ENCODE measurements around the gene MMAB. TPM values are rescaled to one million over a fixed set of nuclear protein-coding genes. Genes with fewer than 3 reads are reported as not detected.

Gene MMAB
- total RNA-seq, 2 donors from 2014 or later: 17.8 to 22.2 TPM

DNA sequence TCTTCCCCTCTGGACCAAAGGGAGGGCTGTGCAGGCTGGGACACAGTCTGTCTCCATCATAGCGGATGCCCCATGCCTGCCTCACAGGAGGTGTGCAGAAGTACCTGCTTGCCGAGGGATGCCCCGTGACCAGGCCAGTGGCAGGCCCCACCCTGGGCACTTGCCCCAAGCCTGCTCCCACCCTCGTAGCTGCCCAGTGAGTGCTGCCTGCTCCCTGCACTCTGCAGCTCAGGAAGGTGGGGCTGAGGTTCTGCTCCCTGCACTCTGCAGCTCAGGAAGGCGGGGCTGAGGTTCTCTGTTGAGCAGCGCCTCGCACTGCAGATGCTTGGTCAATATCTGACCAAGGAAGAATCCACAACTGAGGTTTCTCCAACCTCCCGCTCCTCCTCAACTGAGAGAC lies 6.9 kb downstream of the MMAB start:
- H3K27ac Mint-ChIP-seq: no peak overlapping the region
- peaks cover 62% of the 10 kb centered on the region for H3K36me3 Mint-ChIP-seq (ENCODE audit: low read depth)
- no peak for ATAC-seq (replicated peaks)
- H3K27me3 Mint-ChIP-seq: no peaks in the 10 kb centered on the region
- H3K4me1 Mint-ChIP-seq: no peaks in the 10 kb centered on the region
- no peaks in the 10 kb centered on the region for H3K9me3 Mint-ChIP-seq
- H3K4me3 Mint-ChIP-seq: no peak overlapping the region

- no peak overlapping the region for H3K4me3 Mint-ChIP-seq
- H3K36me3 Mint-ChIP-seq (ENCODE audit: low read depth): peaks cover 34% of the 10 kb centered on the region
- no peak for ATAC-seq (replicated peaks)
- H3K9me3 Mint-ChIP-seq: no peaks in the 10 kb centered on the region
- H3K27ac Mint-ChIP-seq: no peak overlapping the region
- no peaks in the 10 kb centered on the region for H3K27me3 Mint-ChIP-seq
- H3K4me1 Mint-ChIP-seq: no peaks in the 10 kb centered on the region
Measured at GRCh38 chr12:109563291-109564284, 9.7 kb downstream of the MMAB start.

GRCh38 chr12:109562871-109563270 lies 10.4 kb downstream of the MMAB start:
- Mint-ChIP-seq H3K36me3 (ENCODE audit: low read depth) (peaks cover 27% of the 10 kb centered on the region), H3K27ac (no peak overlapping the region), H3K9me3 (no peaks in the 10 kb centered on the region), H3K4me3 (no peak overlapping the region), H3K4me1 (no peaks in the 10 kb centered on the region), H3K27me3 (no peaks in the 10 kb centered on the region)
- no peak for ATAC-seq (replicated peaks)

DNA sequence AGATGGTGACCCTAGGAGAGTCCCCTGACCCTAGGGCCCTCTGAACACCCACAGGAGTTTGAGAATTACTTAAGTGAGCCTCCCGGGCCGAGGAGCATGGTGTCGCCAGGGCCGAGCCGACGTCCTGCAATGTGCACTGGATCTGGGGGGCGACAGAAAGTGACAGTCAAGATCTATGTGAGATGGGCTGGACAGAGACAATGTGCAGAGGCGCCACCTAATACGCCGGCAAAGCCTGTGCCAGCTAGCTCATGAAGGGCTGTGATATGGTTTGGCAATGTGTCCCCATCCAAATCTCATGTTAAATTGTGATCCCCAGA lies 11.6 kb downstream of the MMAB start:
- Mint-ChIP-seq H3K27ac (no peak overlapping the region), H3K36me3 (ENCODE audit: low read depth) (peaks cover 15% of the 10 kb centered on the region), H3K9me3 (no peaks in the 10 kb centered on the region), H3K4me3 (no peak overlapping the region), H3K4me1 (no peaks in the 10 kb centered on the region), H3K27me3 (no peaks in the 10 kb centered on the region)
- ATAC-seq (replicated peaks): no peak

DNA sequence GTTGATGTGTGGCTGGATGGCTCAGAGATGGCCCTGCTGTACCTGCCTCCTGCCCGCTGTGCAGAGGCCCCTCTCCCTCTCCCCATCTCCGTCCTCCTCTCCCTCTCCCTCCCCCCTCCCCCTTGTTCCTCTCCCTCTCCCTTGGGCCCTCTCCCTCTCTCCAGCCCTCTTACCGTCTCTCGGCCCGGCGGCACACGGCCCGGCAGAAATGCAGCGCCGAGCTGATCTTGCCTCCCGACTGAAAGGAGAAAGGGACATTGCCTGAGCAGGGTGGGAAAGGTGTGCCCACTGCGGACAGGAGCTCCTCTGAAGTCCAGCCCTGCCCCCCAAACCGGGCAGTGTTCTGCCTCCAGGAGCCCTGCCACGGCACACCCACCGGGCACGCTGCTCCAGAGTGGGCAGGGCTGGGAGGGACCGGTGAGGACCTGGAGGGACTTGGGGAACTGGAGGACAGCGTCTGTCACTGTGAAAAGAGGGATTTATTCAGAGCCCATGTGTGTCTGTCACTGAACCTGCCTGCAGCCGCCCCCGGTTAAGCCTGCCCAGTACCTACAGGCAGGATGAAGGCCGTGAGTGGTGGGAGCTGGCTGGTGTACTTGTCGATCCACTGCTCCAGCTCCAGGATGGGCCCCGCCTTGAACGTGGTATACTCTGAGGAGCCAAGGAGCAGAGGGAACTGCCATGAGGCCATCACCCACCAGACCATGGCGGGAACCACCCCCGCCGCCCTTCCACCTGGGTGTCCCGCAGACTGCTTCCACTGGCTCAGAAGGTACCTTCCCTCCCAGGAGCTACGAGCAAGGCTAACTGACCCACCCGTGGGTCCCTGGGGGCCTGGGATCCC lies 12.2 kb downstream of the MMAB start:
- Mint-ChIP-seq H3K4me3 (no peak overlapping the region), H3K36me3 (ENCODE audit: low read depth) (peaks cover 10% of the 10 kb centered on the region), H3K9me3 (no peaks in the 10 kb centered on the region), H3K27ac (no peak overlapping the region), H3K4me1 (no peaks in the 10 kb centered on the region), H3K27me3 (no peaks in the 10 kb centered on the region)
- no peak for ATAC-seq (replicated peaks)

- ATAC-seq (replicated peaks): no peak
- Mint-ChIP-seq H3K27me3 (no peaks in the 10 kb centered on the region), H3K4me1 (no peaks in the 10 kb centered on the region), H3K4me3 (no peak overlapping the region), H3K36me3 (ENCODE audit: low read depth) (peaks cover 10% of the 10 kb centered on the region), H3K9me3 (no peaks in the 10 kb centered on the region), H3K27ac (no peak overlapping the region)
Measured at GRCh38 chr12:109559601-109560000, 13.7 kb downstream of the MMAB start.

DNA sequence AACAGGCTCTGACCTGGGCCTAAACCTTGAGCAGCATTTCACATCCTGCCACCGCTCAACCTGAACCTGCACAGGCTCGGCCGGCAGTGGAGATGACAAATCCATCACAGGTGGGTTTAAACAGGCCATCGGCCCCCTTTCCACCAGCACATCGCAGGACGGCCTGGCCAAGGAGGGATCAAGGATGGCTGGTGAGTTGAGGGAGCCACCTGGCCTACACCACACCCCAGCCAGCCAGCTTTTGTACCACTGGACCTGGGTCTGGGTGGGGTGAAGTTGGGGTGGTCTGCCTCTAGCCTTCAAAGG lies 14.2 kb downstream of the MMAB start:
- Mint-ChIP-seq H3K4me1 (no peaks in the 10 kb centered on the region), H3K27ac (no peak overlapping the region), H3K4me3 (no peak overlapping the region), H3K9me3 (no peaks in the 10 kb centered on the region), H3K27me3 (no peaks in the 10 kb centered on the region), H3K36me3 (ENCODE audit: low read depth) (peaks cover 10% of the 10 kb centered on the region)
- no peak for ATAC-seq (replicated peaks)

GRCh38 chr12:109558374-109559199 lies 14.7 kb downstream of the MMAB start:
- Mint-ChIP-seq H3K9me3 (no peaks in the 10 kb centered on the region), H3K27me3 (no peaks in the 10 kb centered on the region), H3K36me3 (ENCODE audit: low read depth) (peaks cover 10% of the 10 kb centered on the region), H3K4me1 (no peaks in the 10 kb centered on the region), H3K27ac (no peak overlapping the region), H3K4me3 (no peak overlapping the region)
- no peak for ATAC-seq (replicated peaks)

DNA sequence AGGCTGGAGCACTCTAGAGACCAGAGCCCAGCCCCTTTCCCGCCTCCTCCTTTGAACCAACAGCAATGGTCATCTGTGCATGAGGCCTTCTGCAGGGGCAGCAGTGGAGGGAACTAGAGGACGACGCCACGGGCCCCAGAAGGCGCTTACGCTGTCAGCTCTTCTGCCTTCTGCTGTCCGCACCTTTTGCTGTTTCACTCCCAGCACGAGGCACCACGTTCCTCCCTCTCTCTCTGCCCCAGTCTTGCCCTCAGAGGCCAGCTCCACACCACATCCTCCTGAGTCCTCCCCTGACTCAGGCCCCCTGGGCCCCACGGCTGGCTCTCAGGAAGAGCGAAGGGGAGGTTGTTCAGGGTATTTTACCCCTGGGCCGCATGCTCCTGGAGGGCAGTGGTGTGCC lies 15.5 kb downstream of the MMAB start:
- no peaks in the 10 kb centered on the region for H3K4me1 Mint-ChIP-seq
- no peak overlapping the region for H3K4me3 Mint-ChIP-seq
- no peaks in the 10 kb centered on the region for H3K9me3 Mint-ChIP-seq
- H3K27ac Mint-ChIP-seq: no peak overlapping the region
- H3K36me3 Mint-ChIP-seq (ENCODE audit: low read depth): peaks cover 10% of the 10 kb centered on the region
- no peaks in the 10 kb centered on the region for H3K27me3 Mint-ChIP-seq
- no peak for ATAC-seq (replicated peaks)

GRCh38 chr12:109557200-109557599 lies 16.1 kb downstream of the MMAB start:
- Mint-ChIP-seq H3K4me1 (no peaks in the 10 kb centered on the region), H3K9me3 (no peaks in the 10 kb centered on the region), H3K27ac (no peak overlapping the region), H3K4me3 (no peak overlapping the region), H3K36me3 (ENCODE audit: low read depth) (peaks cover 4% of the 10 kb centered on the region), H3K27me3 (no peaks in the 10 kb centered on the region)
- ATAC-seq (replicated peaks): no peak

GRCh38 chr12:109555431-109556315 lies 17.6 kb downstream of the MMAB start:
- Mint-ChIP-seq H3K9me3 (no peaks in the 10 kb centered on the region), H3K27me3 (no peaks in the 10 kb centered on the region), H3K4me3 (no peak overlapping the region), H3K36me3 (ENCODE audit: low read depth) (no peaks in the 10 kb centered on the region), H3K4me1 (no peaks in the 10 kb centered on the region), H3K27ac (no peak overlapping the region)
- no peak for ATAC-seq (replicated peaks)

DNA sequence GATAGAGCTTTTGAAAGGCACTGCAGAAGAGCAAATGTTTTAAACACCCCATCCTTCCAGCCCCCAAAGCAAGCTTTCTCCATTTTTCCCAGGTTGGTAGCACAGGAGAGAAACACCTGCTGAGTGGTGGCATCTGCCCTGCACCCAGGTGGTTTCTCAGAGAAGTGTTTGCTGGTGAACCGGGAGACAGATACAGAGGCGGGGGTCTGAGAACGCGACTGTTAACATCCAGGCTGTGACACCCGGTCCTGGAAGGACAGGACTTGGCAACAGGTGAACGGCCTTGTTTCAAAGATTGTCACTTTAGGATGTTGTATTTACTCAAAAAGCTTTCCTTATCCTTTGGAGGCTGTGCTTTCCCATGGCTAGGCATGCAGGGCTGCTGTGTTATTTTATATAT lies 18.5 kb downstream of the MMAB start:
- no peaks in the 10 kb centered on the region for H3K4me1 Mint-ChIP-seq
- peaks cover 3% of the 10 kb centered on the region for H3K27me3 Mint-ChIP-seq
- no peaks in the 10 kb centered on the region for H3K36me3 Mint-ChIP-seq (ENCODE audit: low read depth)
- no peak overlapping the region for H3K27ac Mint-ChIP-seq
- no peak overlapping the region for H3K4me3 Mint-ChIP-seq
- ATAC-seq (replicated peaks): no peak
- no peaks in the 10 kb centered on the region for H3K9me3 Mint-ChIP-seq

GRCh38 chr12:109553906-109554500 lies 19.3 kb downstream of the MMAB start:
- Mint-ChIP-seq H3K27me3 (peaks cover 5% of the 10 kb centered on the region), H3K9me3 (no peaks in the 10 kb centered on the region), H3K4me1 (no peaks in the 10 kb centered on the region), H3K4me3 (no peak overlapping the region), H3K27ac (no peak overlapping the region), H3K36me3 (ENCODE audit: low read depth) (no peaks in the 10 kb centered on the region)
- no peak for ATAC-seq (replicated peaks)

Data from activated T-helper 17 cell treated with anti-CD3 and anti-CD28 coated beads, Interleukin-2, amount 50 U/mL, for 72 hours (primary cell).